ENCODE measurements around the gene KRTAP10-1.

Gene KRTAP10-1

GRCh38 chr21:44495611-44496563, 44.1 kb downstream of the KRTAP10-1 start:
- Histone ChIP-seq H3K27ac (no peak overlapping the region), H3K4me3 (no peak overlapping the region)

- Histone ChIP-seq H3K27ac (no peak overlapping the region), H3K4me3 (no peak overlapping the region)
Observed at GRCh38 chr21:44494956-44495355, 45.0 kb downstream of the KRTAP10-1 start.

GRCh38 chr21:44494418-44494817, 45.6 kb downstream of the KRTAP10-1 start:
- H3K27ac ChIP-seq: no peak overlapping the region
- no peak overlapping the region for H3K4me3 ChIP-seq

GRCh38 chr21:44492567-44493385, 47.2 kb downstream of the KRTAP10-1 start:
- H3K27ac ChIP-seq: no peak overlapping the region
- H3K4me3 ChIP-seq: no peak overlapping the region

GRCh38 chr21:44490816-44491215, 49.2 kb downstream of the KRTAP10-1 start:
- Histone ChIP-seq H3K4me3 (no peak overlapping the region), H3K27ac (no peak overlapping the region)

- Histone ChIP-seq H3K4me3 (no peak overlapping the region), H3K27ac (no peak overlapping the region)
Observed at GRCh38 chr21:44490405-44490804, 49.6 kb downstream of the KRTAP10-1 start.

GRCh38 chr21:44489962-44490361, 50.0 kb downstream of the KRTAP10-1 start:
- no peak overlapping the region for H3K4me3 ChIP-seq
- H3K27ac ChIP-seq: no peak overlapping the region

Measured in skin epidermis (tissue), 12 donors.